Measurements from ENCODE around the gene RFXAP.

Gene RFXAP

DNA sequence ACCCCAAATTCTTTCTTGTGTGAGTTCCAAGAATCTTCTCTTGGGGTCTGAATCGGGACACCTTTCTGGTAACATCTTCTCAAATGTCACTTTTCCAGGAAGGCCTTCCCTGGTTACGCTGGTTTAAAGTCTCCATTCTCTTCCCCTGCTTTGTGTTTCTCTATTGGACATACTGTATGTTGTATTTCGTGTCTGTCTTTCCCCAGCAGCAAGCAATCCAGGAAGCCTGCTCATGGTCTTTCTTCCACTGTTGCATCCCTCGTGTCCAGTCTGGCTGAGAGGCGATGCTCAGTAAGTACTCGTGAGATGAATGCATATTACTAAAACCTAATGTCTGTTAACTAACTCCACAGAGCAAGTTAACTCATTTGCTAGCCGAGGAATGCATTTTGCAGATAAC, 43.7 kb downstream of the RFXAP start:
- DNase-seq (ENCODE audit: low read depth in 1 of 2, low spot score in 1 of 2) = no peak

DNA sequence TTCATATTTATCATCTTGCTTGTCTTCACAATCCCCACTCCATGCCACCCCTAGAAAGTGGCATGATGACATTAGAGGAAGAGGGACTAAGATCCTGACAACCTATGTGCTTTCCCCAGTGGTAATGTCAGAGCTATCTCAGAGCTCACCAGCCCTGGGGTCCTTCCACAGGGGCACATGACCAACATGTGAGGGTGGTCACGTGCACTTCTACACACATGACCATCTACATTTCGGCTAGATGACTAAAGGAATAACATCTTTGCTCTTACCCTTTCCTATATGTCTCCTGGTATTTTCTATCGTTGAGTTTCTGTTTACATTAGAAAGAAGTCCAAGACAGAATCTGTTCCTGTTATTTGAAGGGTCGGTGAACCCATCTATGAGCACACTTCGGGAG, 46.2 kb downstream of the RFXAP start:
- no peak for DNase-seq (ENCODE audit: low read depth in 1 of 2, low spot score in 1 of 2)

DNA sequence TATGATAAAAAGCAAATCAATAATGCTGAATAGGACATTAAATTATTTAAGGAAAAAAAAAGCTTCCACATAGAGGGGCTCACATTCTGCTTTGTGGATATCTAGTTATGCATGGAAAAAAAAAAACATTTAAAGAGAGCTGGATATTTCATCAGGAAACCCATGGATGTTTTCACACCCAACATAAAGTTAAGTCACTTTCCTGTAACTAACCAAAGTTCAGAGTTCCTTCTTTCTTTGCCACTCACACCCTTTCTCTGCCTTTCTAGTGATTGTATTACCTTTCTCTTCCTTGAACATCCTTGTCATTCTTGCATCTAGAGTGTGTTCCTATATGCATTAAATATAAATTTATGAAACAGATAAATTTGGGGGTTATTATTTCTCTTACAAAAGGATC, 47.2 kb downstream of the RFXAP start:
- no peak for DNase-seq (ENCODE audit: low read depth in 1 of 2, low spot score in 1 of 2)

DNA sequence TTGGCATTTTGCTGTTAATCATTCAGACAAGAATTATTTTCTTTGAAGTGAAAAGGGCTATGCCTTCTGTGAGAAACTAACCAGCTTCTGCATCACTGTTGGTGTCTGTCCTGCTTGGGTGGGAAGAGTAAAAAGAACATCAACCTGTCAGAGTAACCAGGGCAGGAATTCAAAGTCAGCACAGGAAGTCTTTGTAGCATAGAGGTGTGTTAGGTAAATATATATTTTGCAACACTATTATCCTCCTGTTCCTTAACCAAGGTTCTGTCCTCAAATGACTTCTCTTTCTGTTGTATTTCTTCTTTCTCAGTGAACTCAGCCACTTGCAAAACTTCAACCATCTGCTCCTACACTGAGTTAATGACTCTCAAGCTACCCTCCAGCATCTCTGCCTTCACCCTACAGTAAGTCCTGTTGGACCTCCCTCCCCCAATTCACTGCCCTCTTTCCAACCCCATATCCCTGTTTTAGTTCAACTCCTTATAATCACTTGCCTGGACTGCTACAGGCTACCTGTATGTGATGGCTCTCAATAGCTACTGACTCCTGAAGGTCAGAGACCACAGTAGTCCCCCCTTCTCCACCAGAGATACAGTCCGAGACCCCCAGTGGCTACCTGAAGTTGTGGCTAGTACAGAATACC, 51.1 kb downstream of the RFXAP start:
- DNase-seq (ENCODE audit: low read depth in 1 of 2, low spot score in 1 of 2) = no peak

DNA sequence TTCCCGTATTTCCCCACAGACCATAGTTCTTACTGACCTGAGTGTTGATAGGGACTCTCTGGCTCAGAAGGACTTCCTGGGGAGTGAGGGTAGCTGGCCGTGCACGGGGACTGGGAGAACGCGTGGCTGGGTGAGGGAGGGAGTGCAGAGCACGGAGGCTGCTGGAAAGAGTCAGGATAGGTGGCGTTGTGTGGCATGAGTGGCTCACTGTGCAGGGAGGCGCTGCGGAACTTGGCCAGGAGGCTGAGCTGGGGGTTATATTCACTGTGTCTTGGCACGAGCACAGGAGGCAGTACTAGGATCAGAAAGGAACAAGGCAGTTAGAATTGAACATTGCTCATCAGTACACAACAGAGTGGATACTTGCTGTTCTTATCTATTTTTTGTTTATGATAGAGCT, 53.6 kb downstream of the RFXAP start:
- DNase-seq (ENCODE audit: low read depth in 1 of 2, low spot score in 1 of 2) = no peak

DNA sequence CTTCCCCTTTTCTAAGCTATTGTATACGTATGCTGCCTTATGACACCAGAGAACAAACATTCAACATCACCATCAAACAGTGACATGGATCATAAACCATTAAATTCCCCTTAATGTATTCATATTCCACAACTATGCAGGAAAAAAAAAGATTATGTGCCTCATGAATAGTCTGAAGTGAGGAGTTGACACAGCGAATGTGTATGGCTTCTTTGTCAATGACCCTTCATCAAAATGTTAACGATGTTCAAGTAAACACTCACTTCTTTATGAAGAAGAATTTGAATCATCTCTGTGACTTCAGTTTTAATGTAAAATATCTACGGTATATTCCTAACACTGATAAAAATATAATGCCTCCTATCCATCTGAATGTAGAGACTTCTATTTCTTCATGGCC, 56.4 kb downstream of the RFXAP start:
- DNase-seq (ENCODE audit: low read depth in 1 of 2, low spot score in 1 of 2) = no peak

DNA sequence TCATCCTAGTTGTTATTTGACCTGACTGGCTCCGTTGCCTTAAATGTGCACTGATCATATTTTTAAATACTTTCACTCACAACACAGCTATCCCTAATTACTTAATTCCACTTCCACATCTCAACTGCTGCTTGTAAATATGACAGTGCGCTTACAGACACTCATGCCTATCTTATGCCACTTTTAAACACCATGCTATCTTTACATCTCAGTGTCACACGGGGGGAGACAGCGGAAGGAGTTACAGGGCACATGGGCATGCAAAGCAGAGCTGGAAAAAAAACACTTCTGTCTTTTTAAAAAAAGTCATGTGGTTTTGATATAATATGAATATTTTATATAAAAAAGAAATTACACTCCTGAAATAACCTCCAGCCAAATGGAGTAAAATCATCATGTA, 56.9 kb downstream of the RFXAP start:
- DNase-seq (ENCODE audit: low read depth in 1 of 2, low spot score in 1 of 2) = no peak

All from activated CD4-positive, alpha-beta T cell treated with anti-CD3 and anti-CD28 coated beads, Interleukin-2, amount 50 U/mL, for 24 hours (primary cell).